ENCODE measurements around the gene ACOX3.
"Not testable (repeated sequence)": the region's sequence is repeated elsewhere in the genome, so short reads cannot be mapped to it uniquely, and the experiment has no call there.

The ACOX3 gene

DNA sequence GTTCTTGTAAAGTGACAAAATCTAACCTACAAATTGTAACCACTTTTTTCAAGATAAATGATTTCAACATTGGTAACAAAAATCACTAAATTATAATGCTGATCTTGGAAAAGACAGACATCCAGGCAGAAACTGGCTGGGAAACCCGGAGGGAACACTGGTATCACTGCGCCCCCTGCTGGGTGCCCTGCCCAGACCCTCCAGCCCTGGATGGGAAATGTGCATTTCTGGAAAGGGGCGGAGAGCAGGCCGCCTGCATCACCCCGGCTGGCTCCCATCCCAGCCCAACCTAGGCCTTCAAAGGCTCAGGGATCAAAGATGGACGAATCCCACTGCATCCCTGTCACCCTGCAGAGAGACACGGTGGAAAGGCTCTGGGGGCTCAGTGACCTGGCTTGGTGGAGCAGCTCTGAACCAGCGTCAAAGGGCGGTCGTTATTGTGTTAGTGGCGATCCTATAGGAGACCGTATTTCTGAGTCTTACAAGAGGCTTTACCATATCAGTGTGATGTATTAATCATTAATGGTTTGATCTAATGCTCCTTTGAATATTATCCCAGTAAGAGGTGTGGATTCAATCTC lies 37.3 kb downstream of the ACOX3 start:
- DNase-seq: peak; percentile 15

GRCh38 chr4:8402640-8403039 lies 37.9 kb downstream of the ACOX3 start:
- DNase-seq: no peak

DNA sequence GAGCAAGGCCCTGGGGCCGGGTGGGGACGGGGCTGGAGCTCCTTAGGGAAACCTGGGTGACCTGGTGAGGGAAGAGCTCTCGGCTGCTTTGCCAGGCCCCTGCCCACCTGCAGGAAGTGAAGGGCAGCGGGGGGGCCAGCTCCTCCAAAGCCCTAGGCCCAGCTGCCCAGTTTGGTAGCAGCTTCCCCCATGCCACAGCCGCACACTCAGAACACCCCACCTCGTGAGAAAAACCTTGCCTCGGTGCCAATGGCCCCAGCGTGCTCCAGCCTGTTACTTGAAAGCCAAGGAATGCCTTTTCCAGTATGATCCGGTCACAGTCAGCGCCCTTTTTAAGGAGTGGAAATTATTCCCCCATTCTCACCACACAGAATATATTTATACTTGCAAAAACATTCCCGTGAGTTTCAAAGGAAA lies 38.3 kb downstream of the ACOX3 start:
- no peak for DNase-seq

DNA sequence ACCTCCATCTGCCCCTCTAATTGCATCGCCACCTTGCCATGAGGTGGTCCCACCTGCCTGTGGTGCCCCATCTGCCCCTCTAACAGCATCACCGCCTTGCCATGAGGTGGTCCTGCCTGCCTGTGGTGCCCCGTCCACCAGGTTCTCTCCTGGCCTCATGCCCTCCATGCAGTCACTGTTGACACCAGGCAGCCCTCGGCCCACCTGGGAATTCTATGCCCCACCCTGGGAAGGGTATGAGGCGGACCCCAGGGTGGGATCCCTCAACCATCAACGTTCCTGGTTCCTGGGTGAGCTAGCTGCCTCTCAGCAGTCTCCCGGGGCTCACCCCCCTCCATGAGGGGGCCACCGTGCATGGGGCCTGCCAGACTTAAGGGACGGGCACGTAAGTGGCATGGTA lies 38.9 kb downstream of the ACOX3 start:
- no peak for DNase-seq

- DNase-seq: no peak
These were observed 39.7 kb downstream of the ACOX3 start for GRCh38 chr4:8400632-8401325.

- no peak for DNase-seq
These were observed 41.2 kb downstream of the ACOX3 start for GRCh38 chr4:8399298-8399697.

- DNase-seq: no peak
These were observed 42.2 kb downstream of the ACOX3 start for GRCh38 chr4:8398347-8398746.

DNA sequence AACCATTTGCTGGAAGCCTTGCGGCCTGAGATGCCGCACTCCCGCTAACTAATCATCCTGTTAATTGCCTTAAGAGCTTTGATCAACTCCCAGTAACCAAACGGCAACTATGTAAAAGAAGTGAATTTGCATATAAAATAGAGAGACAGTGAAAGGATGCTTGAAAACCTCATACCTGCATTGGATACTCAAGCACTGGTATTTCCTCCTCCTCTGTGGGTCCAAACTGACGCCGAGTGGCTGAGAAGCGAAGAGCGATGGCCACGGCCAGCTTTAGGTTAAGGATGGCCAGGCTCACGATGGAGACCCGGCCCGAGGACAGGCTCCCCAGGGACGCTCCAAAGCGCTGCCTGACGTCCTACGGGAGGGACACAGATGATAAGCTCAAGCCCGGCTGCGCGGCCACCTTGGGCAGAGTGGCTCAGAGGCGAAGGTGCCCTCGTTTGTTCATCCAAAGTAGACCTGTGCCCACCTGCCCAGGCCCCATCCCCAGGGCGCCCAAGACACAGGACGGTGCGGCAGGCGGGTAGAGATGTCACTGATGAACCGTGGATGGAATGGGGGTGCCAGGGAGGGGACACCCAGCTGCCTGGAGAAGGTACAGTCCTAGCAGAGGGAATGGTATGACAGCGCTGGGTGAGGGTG lies 43.6 kb downstream of the ACOX3 start:
- no peak for DNase-seq

- no peak for DNase-seq
These were observed 44.8 kb downstream of the ACOX3 start for GRCh38 chr4:8395504-8396296.

DNA sequence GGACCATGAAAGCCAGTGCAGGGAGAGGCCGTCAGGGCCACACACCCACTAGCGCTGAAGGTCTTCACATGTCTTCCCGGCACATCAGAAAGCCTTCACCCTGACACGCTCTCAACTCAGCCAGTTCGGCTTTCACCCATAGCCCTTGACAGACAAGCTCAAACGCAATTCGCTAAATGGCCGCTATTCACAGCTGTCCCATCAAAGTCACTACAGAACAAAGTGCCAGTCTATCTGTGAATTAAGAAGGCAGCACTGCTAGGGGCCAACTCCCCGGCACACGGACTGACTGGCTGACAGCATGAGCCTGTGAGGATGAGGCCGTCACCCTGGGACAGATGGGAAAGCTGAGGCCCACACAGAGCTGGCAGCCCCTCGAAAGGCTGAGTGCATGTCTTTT lies 45.7 kb downstream of the ACOX3 start:
- no peak for DNase-seq

GRCh38 chr4:8394061-8394519 lies 46.4 kb downstream of the ACOX3 start:
- no peak for DNase-seq

- no peak for DNase-seq
These were observed 46.9 kb downstream of the ACOX3 start for GRCh38 chr4:8393593-8394038.

DNA sequence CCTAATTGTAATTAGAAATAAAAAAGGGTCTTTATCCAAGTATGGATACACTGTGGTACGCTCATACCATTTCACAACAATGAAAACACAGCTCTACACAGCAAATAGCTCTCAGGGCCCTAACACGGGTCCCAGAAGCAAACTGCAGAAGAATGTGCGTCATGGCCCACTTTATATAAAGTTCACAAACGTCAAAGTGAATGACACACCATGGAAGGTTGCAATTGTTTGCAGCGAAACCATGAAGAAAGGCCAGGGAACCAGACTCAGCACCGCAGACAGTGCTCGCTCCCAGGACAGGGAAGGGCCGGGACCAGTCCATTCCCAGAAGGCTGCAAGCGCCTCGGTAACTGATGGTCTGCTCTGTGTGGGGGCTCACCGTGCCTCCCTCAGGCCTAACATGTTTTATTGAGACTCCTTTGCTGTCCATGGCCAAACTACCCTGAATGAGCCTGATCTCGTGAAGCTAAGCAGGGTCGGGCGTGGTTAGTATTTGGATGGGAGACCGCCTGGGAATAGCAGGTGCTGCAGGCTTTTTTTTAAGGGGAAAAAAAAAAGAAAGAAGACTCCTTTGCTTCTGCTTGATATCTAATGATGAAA lies 47.8 kb downstream of the ACOX3 start:
- no peak for DNase-seq

DNA sequence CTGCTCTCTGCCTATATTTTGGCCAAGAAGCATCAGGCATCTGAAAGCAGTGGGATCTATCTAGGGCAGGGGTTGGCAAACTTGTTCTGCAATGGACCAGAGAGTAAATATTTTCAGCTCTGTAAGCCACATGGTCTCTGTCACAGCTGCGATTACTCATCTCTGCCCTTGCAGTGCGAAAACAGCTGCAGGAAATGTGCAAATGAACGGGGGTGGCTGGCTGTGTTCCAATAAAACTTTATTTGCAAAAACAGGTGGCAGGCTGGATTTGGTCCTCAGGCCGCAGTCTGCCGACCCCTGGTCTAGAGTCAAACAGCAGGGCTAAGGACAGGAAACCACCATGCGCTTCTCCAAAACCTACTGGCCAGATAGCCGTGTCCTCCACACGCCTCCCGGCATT lies 48.6 kb downstream of the ACOX3 start:
- DNase-seq: no peak

DNA sequence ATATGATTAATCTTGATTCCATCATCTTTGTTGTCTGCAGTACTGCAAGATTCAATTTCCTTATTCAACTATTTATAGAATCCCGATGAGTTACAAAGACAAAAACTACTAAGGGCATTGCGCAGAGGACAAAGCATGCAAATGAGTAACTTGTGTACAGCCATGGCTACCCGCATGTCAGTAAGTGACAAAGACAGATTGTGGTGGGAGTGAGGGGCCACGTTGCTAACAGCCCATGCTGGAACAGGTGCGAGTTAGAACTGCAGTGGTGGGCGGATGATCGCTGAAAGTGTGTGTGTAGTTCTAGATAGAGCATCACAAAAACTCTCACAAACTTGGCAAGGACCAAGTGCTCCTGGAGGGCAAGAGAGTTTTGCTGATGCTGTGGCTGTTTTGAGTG lies 49.5 kb downstream of the ACOX3 start:
- no peak for DNase-seq

GRCh38 chr4:8390577-8390976 lies 49.9 kb downstream of the ACOX3 start:
- no peak for DNase-seq

- no peak for DNase-seq
These were observed 52.0 kb downstream of the ACOX3 start for GRCh38 chr4:8388528-8388870.

DNA sequence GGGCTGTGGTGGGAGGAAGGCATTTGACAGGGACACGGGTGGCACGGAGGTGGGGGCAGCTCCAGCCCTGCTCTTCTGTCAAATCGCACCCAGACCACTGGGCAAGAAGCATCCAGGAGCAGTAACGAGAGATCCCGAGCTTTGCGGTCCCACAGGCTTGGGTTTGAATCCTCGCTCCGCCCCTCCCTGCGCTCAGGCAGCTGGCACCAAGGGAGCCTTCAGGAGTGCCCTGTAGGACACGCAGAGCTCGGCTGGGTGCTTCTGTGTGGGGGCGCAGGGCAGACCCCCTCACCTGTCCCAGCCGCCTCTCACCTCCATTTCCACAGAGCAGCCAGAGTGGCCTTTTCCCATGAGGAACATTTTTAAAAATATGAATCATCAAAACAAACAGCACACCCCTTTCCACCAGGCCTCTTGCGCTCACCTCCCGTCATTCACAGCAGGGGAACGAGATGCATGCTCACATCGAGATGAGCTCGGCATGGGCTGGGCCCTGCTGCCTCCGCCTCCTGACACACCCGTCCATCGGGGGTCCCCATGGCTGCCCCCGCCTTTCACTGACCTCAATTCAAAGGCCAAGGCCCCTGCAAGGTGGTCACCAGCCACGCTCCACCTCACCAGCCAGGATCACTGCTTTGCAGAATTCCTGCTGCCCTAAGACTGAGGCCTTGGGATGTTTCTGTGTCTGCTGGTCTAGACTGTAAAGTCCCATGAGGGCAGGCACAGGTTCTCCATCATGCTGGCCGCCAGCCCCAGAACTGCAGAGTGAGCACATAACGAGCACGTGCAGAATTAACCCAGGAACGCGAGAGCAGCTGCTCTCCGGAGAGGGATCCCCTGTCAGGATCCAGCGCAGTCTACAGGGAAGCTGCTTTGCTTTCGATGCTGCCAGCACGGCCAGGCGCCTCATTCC lies 52.7 kb downstream of the ACOX3 start:
- DNase-seq: no peak

DNA sequence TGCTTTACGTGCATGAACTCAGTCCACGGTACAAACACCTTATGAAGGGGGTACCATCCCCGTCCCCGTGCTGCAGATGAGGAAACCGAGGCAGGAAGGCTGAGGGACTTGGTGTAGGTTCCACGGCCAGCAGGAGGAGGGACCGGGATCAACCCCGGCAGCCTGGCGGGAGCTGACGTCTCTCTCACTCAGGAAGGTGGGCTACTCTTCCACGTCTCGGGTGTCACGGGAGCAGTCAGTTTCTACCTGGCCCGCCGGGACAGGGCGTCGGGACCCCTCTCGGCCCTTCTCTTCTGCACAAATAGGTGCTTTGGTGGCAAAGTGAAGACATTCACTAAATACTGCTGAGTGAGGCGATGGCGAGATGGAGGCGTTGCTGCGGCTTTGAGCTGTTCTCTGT lies 53.3 kb downstream of the ACOX3 start:
- no peak for DNase-seq

DNA sequence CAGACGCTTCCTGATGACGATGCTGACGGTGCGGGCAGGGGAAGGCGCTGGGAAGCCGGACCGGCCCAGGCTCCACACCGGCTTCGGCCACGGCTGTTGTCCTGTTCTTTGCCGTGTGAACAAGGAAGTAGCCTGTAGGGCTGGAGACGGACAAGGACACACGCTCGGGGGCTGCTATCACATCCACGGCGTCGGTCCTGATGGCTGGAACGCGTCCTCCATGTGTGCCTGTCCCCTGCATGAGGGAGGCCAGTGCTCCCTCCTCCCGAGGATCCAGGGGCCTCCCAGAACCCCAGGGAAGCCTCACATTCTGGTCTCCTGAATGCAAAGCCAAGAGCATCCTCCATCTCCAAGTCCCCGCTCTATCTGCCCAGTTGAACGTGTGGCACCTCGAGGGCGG lies 53.8 kb downstream of the ACOX3 start:
- no peak for DNase-seq

GRCh38 chr4:8386131-8386530 lies 54.4 kb downstream of the ACOX3 start:
- not testable (repeated sequence) for DNase-seq

DNA sequence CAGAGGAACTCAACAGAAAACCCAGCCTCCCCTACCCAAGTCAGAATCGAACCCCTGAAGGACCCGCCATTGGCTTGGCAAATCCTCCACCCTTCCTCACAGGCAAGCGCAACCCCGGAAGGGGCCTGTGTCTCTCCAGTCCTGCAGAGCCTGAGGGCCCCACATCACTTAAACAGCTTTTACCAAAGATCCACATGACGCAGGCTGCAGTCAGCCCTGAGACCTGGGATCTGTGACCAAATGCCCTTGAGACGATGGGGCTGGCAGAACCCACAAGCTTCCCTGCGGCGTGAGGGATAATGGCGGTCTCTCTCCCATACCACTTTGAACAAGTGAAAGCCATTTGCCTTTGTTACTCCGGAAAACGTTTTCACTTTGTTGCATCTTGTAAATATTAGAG lies 54.9 kb downstream of the ACOX3 start:
- DNase-seq: no peak

Measured in CD4-positive, alpha-beta T cell treated with Interferon gamma for 1 hour (primary cell).